Measurements from ENCODE around the gene APOBEC3F. TPM values are rescaled to one million over a fixed set of nuclear protein-coding genes. Genes with fewer than 3 reads are reported as not detected.

The APOBEC3F gene
- total RNA-seq, 4 donors from 2014 or later, result 0.44 to 2.7 (median 2.2) TPM

DNA sequence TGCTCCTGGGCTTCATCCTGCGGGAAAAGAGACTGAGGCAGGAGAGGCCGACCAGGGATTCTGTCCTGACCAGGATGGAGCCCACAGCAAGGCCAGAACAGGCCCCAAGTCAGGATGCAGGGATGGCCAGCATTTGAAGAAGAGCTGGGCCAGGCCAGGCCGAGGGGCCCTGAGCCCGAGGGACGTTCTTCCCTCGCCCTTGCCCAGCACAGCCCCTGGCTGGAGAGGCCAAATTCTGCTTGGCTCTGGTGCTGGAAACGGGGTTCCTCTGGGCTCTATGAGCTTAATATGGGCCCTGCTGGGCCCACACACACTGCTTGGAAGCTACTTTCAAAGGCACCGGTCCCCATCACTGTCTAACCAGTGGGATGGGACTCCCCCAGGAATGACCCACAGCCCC lies 44.0 kb downstream of the APOBEC3F start:
- Histone ChIP-seq H3K36me3 (peaks cover 0 to 23% (median 0%) of the 10 kb centered on the region in 3 donors), H3K9me3 (no peaks in the 10 kb centered on the region), H3K4me3 (no peak overlapping the region), H3K27ac (no peak overlapping the region), H3K4me1 (peaks cover 0 to 22% (median 0%) of the 10 kb centered on the region in 3 donors), H3K27me3 (no peaks in the 10 kb centered on the region)
- no peak for DNase-seq
- intact Hi-C loops (cut with DNase I), result no loop called here
- TF ChIP-seq POLR2A (IDR thresholded peaks at IDR 0.05), result no peak
- TF ChIP-seq, protein P1, sequence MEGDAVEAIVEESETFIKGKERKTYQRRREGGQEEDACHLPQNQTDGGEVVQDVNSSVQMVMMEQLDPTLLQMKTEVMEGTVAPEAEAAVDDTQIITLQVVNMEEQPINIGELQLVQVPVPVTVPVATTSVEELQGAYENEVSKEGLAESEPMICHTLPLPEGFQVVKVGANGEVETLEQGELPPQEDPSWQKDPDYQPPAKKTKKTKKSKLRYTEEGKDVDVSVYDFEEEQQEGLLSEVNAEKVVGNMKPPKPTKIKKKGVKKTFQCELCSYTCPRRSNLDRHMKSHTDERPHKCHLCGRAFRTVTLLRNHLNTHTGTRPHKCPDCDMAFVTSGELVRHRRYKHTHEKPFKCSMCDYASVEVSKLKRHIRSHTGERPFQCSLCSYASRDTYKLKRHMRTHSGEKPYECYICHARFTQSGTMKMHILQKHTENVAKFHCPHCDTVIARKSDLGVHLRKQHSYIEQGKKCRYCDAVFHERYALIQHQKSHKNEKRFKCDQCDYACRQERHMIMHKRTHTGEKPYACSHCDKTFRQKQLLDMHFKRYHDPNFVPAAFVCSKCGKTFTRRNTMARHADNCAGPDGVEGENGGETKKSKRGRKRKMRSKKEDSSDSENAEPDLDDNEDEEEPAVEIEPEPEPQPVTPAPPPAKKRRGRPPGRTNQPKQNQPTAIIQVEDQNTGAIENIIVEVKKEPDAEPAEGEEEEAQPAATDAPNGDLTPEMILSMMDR (IDR thresholded peaks at IDR 0.05), result no peak
- 77 to 100% methylated on average over 3 to 4 of the region's 8 CpGs for WGBS, 2 donors

GRCh38 chr22:39087098-39087497 lies 46.4 kb downstream of the APOBEC3F start:
- Histone ChIP-seq H3K27me3 (peaks cover 0 to 11% (median 0%) of the 10 kb centered on the region in 4 donors), H3K36me3 (peaks cover 0 to 2% (median 0%) of the 10 kb centered on the region in 3 donors), H3K27ac (no peak overlapping the region), H3K4me3 (no peak overlapping the region), H3K4me1 (peaks cover 0 to 25% (median 0%) of the 10 kb centered on the region in 3 donors), H3K9me3 (no peaks in the 10 kb centered on the region)
- WGBS, 2 donors, result 93 to 94% methylated on average over 5 to 6 of the region's 6 CpGs
- no peak for DNase-seq
- TF ChIP-seq, protein P1 (IDR thresholded peaks at IDR 0.05), result no peak
- TF ChIP-seq POLR2A (IDR thresholded peaks at IDR 0.05), result no peak
- intact Hi-C loops (cut with DNase I), result no loop called here

GRCh38 chr22:39087881-39088684 lies 47.4 kb downstream of the APOBEC3F start:
- Histone ChIP-seq H3K4me1 (peaks cover 0 to 16% (median 0%) of the 10 kb centered on the region in 3 donors), H3K27ac (no peak overlapping the region), H3K27me3 (peaks cover 0 to 11% (median 0%) of the 10 kb centered on the region in 4 donors), H3K9me3 (no peaks in the 10 kb centered on the region), H3K36me3 (no peaks in the 10 kb centered on the region), H3K4me3 (no peak overlapping the region)
- WGBS, 2 donors, result 58 to 68% methylated on average over 6 to 8 of the region's 18 CpGs
- intact Hi-C loops (cut with DNase I), result no loop called here
- TF ChIP-seq, protein P1 (IDR thresholded peaks at IDR 0.05), result no peak
- no peak for TF ChIP-seq POLR2A (IDR thresholded peaks at IDR 0.05)
- DNase-seq, result no peak

DNA sequence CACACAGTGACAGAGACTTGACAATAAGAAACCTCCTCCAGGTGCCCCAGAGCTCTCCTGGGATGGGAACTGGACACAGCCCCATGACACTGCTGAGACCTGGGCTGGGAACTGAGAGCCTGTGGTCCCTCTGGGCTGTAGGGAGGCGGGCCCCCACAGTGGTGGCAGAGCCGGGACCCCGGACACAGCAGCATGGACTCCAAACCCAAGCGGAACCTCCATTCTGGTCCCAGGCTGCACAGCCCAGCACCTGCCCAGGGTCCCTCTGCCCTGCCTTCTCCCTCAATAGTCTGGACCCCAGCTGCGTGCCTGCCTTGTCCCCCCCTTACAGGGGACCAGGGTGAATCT lies 48.0 kb downstream of the APOBEC3F start:
- intact Hi-C loops (cut with DNase I), result no loop called here
- Histone ChIP-seq H3K4me1 (peaks cover 0 to 13% (median 0%) of the 10 kb centered on the region in 3 donors), H3K27me3 (peaks cover 0 to 11% (median 0%) of the 10 kb centered on the region in 4 donors), H3K27ac (no peak overlapping the region), H3K4me3 (no peak overlapping the region), H3K9me3 (no peaks in the 10 kb centered on the region), H3K36me3 (no peaks in the 10 kb centered on the region)
- 75% methylated on average over 2 of the region's 5 CpGs; no CpG with 5 or more reads in 1 of the 2 donors for WGBS, 2 donors
- TF ChIP-seq, protein P1 (IDR thresholded peaks at IDR 0.05), result no peak
- TF ChIP-seq POLR2A (IDR thresholded peaks at IDR 0.05), result no peak
- DNase-seq, result no peak

DNA sequence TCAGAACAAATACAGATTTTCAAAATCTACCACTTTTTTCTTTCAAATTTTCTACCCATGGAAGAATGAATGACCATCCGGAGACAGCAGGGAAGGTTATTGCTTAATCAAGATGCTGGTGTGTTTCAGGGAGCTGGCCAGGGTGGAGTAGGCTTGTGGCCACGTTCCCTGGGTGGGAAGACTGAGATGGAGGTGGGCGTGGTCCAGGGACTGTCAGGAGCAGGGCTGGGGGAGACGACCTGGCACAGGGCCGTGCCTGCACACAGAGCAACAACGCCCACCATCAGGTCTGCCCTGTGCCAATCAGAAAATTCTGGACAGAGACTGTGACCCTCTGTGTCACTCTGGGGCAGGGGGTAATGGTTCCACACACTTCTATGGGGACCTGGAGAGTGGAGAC lies 49.3 kb downstream of the APOBEC3F start:
- Histone ChIP-seq H3K4me3 (no peak overlapping the region), H3K27ac (peak overlapping the region in 2 of 4 donors; percentile 31 to 73), H3K27me3 (peaks cover 0 to 11% (median 0%) of the 10 kb centered on the region in 4 donors), H3K9me3 (no peaks in the 10 kb centered on the region), H3K4me1 (peaks cover 0 to 13% (median 0%) of the 10 kb centered on the region in 3 donors), H3K36me3 (no peaks in the 10 kb centered on the region)
- TF ChIP-seq, protein P1 (IDR thresholded peaks at IDR 0.05), result no peak
- TF ChIP-seq POLR2A (IDR thresholded peaks at IDR 0.05), result no peak
- intact Hi-C loops (cut with DNase I), result no loop called here
- no peak for DNase-seq
- 44 to 57% methylated on average over 3 to 6 of the region's 6 CpGs for WGBS, 2 donors
